Occipital lobe (tissue), 2 donors: Measurements from ENCODE around the gene PHC2. TPM values are rescaled to one million over a fixed set of nuclear protein-coding genes. Genes with fewer than 3 reads are reported as not detected.

Experiments used
- DNase-seq: peaks from one replicate; lab custom pipeline; 2025; lab: John Stamatoyannopoulos, UW
- total RNA-seq: library from RNA; depleted of rRNA; stranded (reverse); fragments of >200 nt; gene quantifications from one replicate; pipeline ENCODE4 v1.2.3, GENCODE V29; 2014

The PHC2 gene
- total RNA-seq, 1 donor from 2014 or later, result 54.1 TPM

- no peak for DNase-seq
Measured at GRCh38 chr1:33455539-33456501, 24.9 kb upstream of the PHC2 start.

GRCh38 chr1:33454646-33455282, 23.9 kb upstream of the PHC2 start:
- no peak for DNase-seq

- no peak for DNase-seq
Measured at GRCh38 chr1:33446590-33446989, 15.7 kb upstream of the PHC2 start.

GRCh38 chr1:33445108-33445507, 14.2 kb upstream of the PHC2 start:
- no peak for DNase-seq

- DNase-seq, result no peak
Measured at GRCh38 chr1:33443705-33444180, 12.8 kb upstream of the PHC2 start.

- no peak for DNase-seq
Measured at GRCh38 chr1:33443080-33443704, 12.3 kb upstream of the PHC2 start.

GRCh38 chr1:33442141-33442540, 11.2 kb upstream of the PHC2 start:
- no peak for DNase-seq

GRCh38 chr1:33441088-33441745, 10.3 kb upstream of the PHC2 start:
- DNase-seq, result no peak

GRCh38 chr1:33439662-33440061, 8.8 kb upstream of the PHC2 start:
- no peak for DNase-seq

GRCh38 chr1:33438364-33439160, 7.7 kb upstream of the PHC2 start:
- DNase-seq, result no peak

- DNase-seq, result no peak
Measured at GRCh38 chr1:33436557-33437285, 5.8 kb upstream of the PHC2 start.

GRCh38 chr1:33435096-33435820, 4.4 kb upstream of the PHC2 start:
- DNase-seq, result no peak

GRCh38 chr1:33434363-33434750, 3.5 kb upstream of the PHC2 start:
- DNase-seq, result no peak

GRCh38 chr1:33433509-33434362, 2.8 kb upstream of the PHC2 start:
- no peak for DNase-seq

GRCh38 chr1:33429856-33430691, 821 bp downstream of the PHC2 start:
- DNase-seq, result no peak

GRCh38 chr1:33429332-33429731, 1.6 kb downstream of the PHC2 start:
- DNase-seq, result no peak

- DNase-seq, result no peak
Measured at GRCh38 chr1:33428661-33429060, 2.2 kb downstream of the PHC2 start.

GRCh38 chr1:33426916-33427315, 4.0 kb downstream of the PHC2 start:
- DNase-seq, result no peak
